ENCODE data around the gene GHITM.

DNA sequence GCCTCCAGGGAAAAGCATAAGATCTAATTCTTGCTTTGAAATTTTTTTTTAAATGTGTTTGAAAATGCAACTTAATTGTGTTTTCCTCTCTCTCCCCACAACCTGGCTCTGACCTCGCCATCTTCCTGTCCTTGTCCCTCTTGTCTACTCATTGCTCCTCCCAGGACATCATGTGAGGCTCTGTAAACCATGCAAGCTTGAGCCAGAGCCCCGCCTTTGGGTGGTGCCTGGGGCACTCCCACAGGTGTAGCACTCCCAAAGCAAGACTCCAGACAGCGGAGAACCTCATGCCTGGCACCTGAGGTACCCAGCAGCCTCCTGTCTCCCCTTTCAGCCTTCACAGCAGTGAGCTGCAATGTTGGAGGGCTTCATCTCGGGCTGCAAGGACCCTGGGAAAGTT lies 45.2 kb downstream of the GHITM start:
- TF ChIP-seq, protein P1, sequence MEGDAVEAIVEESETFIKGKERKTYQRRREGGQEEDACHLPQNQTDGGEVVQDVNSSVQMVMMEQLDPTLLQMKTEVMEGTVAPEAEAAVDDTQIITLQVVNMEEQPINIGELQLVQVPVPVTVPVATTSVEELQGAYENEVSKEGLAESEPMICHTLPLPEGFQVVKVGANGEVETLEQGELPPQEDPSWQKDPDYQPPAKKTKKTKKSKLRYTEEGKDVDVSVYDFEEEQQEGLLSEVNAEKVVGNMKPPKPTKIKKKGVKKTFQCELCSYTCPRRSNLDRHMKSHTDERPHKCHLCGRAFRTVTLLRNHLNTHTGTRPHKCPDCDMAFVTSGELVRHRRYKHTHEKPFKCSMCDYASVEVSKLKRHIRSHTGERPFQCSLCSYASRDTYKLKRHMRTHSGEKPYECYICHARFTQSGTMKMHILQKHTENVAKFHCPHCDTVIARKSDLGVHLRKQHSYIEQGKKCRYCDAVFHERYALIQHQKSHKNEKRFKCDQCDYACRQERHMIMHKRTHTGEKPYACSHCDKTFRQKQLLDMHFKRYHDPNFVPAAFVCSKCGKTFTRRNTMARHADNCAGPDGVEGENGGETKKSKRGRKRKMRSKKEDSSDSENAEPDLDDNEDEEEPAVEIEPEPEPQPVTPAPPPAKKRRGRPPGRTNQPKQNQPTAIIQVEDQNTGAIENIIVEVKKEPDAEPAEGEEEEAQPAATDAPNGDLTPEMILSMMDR (IDR thresholded peaks at IDR 0.05), result no peak
- no peak for TF ChIP-seq EP300 (IDR thresholded peaks at IDR 0.05)

Data from upper lobe of left lung (tissue), 4 donors.